Mesothelial cell of epicardium (in vitro differentiated cells): ENCODE data around the gene TMEM35B. TPM values are rescaled to one million over a fixed set of nuclear protein-coding genes. Genes with fewer than 3 reads are reported as not detected.

Experiments
- DNase-seq, 2 experiments: peaks; one replicate each; pipeline ENCODE4 v3.0.0; 2021; ENCODE audit warnings: low spot score in 2 of 2; ENCODE audit not compliant: unreplicated experiment in 2 of 2
- H3K27ac Mint-ChIP-seq: 2 replicates; pipeline ENCODE4 v1.8.0; 2021; ENCODE audit warnings: mixed read lengths
- H3K27me3 Mint-ChIP-seq: 2 replicates; pipeline ENCODE4 v1.8.0; 2021; ENCODE audit warnings: low read depth, mixed read lengths
- H3K36me3 Mint-ChIP-seq: 2 replicates; pipeline ENCODE4 v1.8.0; 2021; ENCODE audit warnings: mixed read lengths
- H3K4me1 Mint-ChIP-seq: 2 replicates; pipeline ENCODE4 v1.8.0; 2021; ENCODE audit warnings: mixed read lengths
- H3K4me3 Mint-ChIP-seq: 2 replicates; pipeline ENCODE4 v1.8.0; 2021; ENCODE audit warnings: mild to moderate bottlenecking, moderate library complexity, mixed read lengths
- H3K9me3 Mint-ChIP-seq: 2 replicates; pipeline ENCODE4 v1.8.0; 2021; ENCODE audit warnings: mixed read lengths
- total RNA-seq: library from RNA; stranded (reverse); gene quantifications from 3 replicates; pipeline ENCODE4 v1.2.1, GENCODE V29; 2021
- TF ChIP-seq, protein P1 (sequence below): fragments of 200-600 bp; sonication (generic); IDR thresholded peaks from one replicate; pipeline ENCODE4 v1.5.0; 2021; ENCODE audit warnings: antibody characterized with exemption; ENCODE audit not compliant: unreplicated experiment

Gene TMEM35B
- total RNA-seq, 1 donor from 2014 or later = 13.9 TPM

DNA sequence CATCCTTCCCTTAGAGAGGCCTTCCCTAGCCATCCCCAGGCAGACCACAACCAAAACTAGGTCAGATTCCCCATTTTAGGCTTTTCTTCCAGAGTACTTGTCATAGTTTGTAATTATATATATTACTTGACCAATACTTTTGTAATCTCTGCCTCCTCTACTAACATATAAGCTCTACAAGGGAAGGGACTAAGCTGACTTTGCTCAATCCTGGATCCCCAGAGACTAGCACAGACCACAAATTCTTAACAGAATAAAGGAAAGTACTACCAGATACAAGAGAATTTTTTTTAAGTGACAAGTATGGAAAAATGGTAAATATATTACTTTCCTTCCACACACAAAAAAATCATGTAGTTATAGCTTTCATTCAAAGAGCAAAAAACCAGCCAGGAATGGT lies 44.6 kb upstream of the TMEM35B start:
- H3K9me3 Mint-ChIP-seq = peaks cover 14% of the 10 kb centered on the region
- peaks cover 16% of the 10 kb centered on the region for H3K36me3 Mint-ChIP-seq
- peak overlapping the region; percentile 97 for H3K4me3 Mint-ChIP-seq
- H3K4me1 Mint-ChIP-seq = peaks cover 18% of the 10 kb centered on the region
- H3K27ac Mint-ChIP-seq = peak overlapping the region; percentile 82
- no peaks in the 10 kb centered on the region for H3K27me3 Mint-ChIP-seq
- TF ChIP-seq, protein P1, sequence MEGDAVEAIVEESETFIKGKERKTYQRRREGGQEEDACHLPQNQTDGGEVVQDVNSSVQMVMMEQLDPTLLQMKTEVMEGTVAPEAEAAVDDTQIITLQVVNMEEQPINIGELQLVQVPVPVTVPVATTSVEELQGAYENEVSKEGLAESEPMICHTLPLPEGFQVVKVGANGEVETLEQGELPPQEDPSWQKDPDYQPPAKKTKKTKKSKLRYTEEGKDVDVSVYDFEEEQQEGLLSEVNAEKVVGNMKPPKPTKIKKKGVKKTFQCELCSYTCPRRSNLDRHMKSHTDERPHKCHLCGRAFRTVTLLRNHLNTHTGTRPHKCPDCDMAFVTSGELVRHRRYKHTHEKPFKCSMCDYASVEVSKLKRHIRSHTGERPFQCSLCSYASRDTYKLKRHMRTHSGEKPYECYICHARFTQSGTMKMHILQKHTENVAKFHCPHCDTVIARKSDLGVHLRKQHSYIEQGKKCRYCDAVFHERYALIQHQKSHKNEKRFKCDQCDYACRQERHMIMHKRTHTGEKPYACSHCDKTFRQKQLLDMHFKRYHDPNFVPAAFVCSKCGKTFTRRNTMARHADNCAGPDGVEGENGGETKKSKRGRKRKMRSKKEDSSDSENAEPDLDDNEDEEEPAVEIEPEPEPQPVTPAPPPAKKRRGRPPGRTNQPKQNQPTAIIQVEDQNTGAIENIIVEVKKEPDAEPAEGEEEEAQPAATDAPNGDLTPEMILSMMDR = no peak
- DNase-seq = no peak

GRCh38 chr1:35016406-35016805 lies 31.3 kb upstream of the TMEM35B start:
- Mint-ChIP-seq H3K27ac (no peak overlapping the region), H3K4me3 (no peak overlapping the region), H3K36me3 (peaks cover 4% of the 10 kb centered on the region), H3K27me3 (no peaks in the 10 kb centered on the region), H3K4me1 (no peaks in the 10 kb centered on the region), H3K9me3 (no peaks in the 10 kb centered on the region)
- no peak for DNase-seq
- TF ChIP-seq, protein P1 = no peak

- Mint-ChIP-seq H3K27ac (no peak overlapping the region), H3K27me3 (no peaks in the 10 kb centered on the region), H3K4me3 (no peak overlapping the region), H3K9me3 (no peaks in the 10 kb centered on the region), H3K36me3 (peaks cover 12% of the 10 kb centered on the region), H3K4me1 (no peaks in the 10 kb centered on the region)
- TF ChIP-seq, protein P1 = no peak
- DNase-seq = no peak
Observed at GRCh38 chr1:35014486-35014885, 29.3 kb upstream of the TMEM35B start.

DNA sequence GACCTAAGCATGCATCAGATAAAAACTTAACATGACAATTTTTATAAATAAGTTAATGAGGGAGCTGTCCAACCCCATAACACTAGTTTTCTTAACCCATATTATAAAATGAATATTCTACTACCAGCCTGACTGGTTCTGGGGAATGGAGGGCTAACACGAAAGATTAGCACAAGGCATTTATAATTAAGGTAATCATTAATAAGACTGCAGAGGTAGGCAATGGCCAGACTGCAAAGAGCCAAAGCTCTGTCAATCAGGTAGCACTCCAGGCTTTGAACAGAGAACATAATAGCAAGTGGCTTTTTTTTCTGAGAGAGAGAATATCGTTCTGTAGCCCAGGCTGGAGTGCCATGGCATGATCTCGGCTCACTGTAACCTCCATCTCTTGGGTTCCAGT lies 20.6 kb upstream of the TMEM35B start:
- TF ChIP-seq, protein P1 = no peak
- Mint-ChIP-seq H3K27ac (no peak overlapping the region), H3K4me3 (no peak overlapping the region), H3K27me3 (no peaks in the 10 kb centered on the region), H3K9me3 (no peaks in the 10 kb centered on the region), H3K36me3 (peaks cover 13% of the 10 kb centered on the region), H3K4me1 (peaks cover 14% of the 10 kb centered on the region)
- DNase-seq = no peak

- Mint-ChIP-seq H3K27me3 (no peaks in the 10 kb centered on the region), H3K4me3 (no peak overlapping the region), H3K36me3 (peaks cover 17% of the 10 kb centered on the region), H3K4me1 (peaks cover 16% of the 10 kb centered on the region), H3K27ac (peak overlapping the region; percentile 84), H3K9me3 (no peaks in the 10 kb centered on the region)
- TF ChIP-seq, protein P1 = no peak
- no peak for DNase-seq
Observed at GRCh38 chr1:35001743-35002142, 16.6 kb upstream of the TMEM35B start.

- Mint-ChIP-seq H3K4me3 (no peak overlapping the region), H3K9me3 (no peaks in the 10 kb centered on the region), H3K36me3 (peaks cover 20% of the 10 kb centered on the region), H3K27me3 (no peaks in the 10 kb centered on the region), H3K4me1 (no peaks in the 10 kb centered on the region), H3K27ac (no peak overlapping the region)
- TF ChIP-seq, protein P1 = no peak
- no peak for DNase-seq
Observed at GRCh38 chr1:34994878-34995277, 9.7 kb upstream of the TMEM35B start.
